A549 treated with dexamethasone at 1 μM for 4 hours (cell line): ENCODE data around the gene SLFN12L. TPM values are rescaled to one million over a fixed set of nuclear protein-coding genes. Genes with fewer than 3 reads are reported as not detected.

ENCODE experiments used
- total RNA-seq: library from RNA; stranded (reverse); fragments of 200-300 nt; extraction: Qiagen RNA extraction; gene quantifications from 5 replicates; pipeline ENCODE4 v1.2.3, GENCODE V29; 2022

SLFN12L gene
- not detected in 5 replicates for total RNA-seq

DNA sequence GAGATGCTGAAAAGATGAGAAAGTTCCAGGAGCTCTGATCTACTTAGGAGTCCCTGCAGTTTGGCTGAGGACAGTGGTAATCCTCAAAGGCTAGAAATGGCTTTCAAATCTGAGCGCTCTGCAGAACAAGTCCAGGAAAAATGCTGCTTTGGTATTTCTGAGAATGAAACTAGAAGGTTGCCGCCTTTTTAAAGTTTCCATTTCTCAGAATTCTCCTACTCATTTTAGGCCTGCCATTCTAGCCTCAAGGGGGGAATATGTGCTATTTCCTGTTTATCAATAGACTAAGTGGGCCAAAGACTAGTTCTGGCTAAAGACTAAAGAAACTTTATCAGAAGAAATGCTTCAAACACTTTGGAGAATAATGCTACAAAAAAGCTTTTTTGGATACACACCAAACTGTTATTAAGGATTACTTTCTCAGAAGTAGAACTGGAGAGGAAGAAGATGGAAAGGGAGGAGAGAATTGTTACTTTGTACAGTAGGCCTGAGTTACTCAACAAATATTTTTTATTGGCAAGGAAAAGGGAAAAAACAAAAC lies at the start of gene SLFN12L:
TSS of gene SLFN12L (minus strand) at position 78 of the 541 bp plus-strand sequence. CDS start 15,314 bp downstream, outside the sequence.

DNA sequence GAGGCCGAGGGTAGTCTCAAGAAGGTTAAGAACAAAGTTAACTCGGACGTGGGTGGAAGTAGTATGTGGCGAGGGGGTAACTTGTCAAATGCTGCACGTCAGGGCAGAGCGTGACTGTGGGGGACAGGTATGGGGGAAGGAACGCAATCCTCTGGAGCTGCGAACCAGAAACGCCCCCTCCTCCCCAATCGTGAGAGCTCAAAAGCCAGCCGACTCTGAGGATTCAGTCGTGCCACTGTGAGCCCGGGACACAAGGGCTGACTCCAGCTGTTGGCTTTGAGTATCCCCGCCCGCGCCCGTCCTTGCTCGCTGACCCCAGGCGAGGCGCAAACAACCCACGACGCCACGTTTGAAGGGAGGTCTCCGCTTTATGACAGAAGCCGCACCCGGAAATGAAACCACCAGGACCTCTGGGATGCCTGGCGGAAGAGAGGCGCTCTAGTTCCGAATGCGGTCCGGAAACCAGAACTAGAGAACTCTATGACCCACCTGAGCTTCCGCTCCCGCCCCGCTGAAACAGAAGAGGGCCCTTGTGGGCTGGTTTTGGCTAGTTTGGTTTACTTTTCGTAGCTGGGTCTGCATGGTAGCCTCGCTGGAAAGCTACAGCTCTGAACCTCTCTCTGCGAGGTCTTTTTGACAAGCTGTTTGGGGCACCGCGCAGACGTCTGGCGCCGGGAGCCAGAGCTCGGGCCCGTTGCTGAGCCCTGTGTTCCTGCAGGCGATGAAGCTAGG lies 40.9 kb upstream of the SLFN12L start, which contains the start of gene PEX12:
TSS of gene PEX12 (minus strand) at position 375 of the 732 bp plus-strand sequence. CDS start 550 bp downstream, outside the sequence.

DNA sequence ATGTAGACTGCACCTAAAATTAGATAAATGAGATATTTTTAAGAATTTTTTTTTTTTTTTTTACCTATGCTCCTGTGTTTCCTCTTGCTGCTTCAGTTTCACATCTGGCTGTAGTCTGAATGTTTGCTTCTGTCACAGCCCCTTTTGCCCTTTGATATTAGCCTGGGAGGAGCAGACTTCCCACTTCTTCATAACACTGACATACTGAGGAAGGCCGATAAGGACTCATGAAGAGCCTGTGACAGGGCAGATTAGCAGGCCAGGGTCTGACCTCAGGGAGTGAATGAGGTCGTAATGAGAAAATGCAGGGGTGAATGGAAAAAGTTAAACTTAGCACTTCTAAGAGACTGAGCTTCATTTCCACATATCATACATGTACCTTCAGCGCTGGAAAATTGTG lies 23.2 kb upstream of the SLFN12L start, which contains the start of gene SLFN14:
TSS of gene SLFN14 (minus strand) at position 117 of the 400 bp plus-strand sequence. CDS start 2,757 bp downstream, outside the sequence.

DNA sequence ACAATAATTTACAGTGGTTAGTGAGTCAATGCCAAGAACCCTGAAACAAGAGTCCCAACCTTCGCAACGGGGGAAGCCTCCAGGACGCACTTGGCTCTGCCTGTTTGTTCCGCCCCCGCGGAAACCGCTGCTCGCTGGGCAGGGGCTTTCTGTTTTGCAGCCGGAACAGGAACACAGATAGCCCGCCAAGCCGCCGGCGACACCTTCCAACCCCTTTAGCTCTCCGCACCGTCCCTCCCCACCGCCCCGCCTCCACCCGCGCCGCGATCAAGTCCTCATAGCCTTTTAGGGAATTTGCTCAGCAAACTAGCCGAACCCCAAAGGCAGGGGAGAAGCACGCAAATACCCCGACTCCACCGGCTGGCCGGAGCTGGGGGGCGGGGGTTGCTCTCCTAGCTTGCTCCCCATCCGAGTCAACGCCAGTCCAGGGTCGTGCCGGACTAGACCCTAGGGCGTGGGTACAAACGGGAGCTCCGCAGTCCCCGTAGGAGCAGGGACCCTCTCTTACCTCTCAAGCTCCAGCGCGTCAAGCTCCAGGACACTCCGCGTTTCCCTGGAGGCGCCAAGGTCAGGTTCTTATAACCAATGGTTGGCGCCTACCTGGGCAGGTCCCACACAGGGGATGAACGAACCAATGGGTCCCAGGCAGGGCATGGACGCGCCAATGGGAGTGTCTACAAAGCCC lies 89.1 kb downstream of the SLFN12L start, which contains the start of gene SLFN13:
TSS of gene SLFN13 (minus strand) at position 553 of the 685 bp plus-strand sequence. CDS start 3,086 bp downstream, outside the sequence.

DNA sequence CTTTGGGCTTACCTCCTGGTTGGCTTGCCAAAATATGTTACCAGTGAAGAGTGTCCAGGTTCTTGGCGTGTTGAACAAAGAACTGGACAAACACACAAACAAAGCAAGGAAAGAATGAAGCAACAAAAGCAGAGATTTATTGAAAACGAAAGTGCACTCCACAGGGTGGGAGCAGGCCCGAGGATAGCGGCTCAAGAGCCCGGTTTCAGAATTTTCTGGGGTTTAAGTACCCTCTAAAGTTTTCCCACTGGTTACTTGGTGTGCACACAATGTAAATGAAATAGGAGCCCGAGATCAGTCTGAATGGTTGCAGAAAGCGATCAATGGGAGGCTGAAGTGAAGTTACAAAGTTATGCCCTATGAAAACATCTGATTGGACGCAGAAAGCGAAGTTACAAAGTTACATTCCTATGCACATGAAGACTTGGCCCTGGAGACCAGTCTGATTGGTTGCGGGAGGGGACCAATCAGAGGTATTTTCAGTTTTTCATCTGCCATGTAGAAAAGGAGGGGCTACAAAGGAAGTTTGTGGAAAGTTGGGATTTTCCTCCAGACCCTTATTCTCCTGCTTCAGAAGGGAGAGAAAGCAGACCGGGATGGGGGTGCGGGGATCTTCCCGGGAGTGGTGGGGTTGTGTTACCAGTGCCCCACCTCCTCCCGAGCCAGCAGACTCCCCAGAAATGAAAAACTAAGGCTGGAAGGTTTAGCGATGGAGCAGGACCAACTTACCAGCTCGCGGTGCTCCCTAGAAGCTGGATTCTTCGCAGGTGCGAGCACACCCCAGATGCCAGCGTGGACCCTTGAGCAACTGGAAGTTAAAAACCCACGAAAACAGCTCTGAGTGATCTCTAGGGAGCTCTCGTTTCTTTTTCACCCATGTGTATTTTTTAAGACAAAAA lies 105.1 kb downstream of the SLFN12L start, which contains the start of gene SLFN12:
TSS of gene SLFN12 (minus strand) at position 325 of the 899 bp plus-strand sequence. CDS start 9,472 bp downstream, outside the sequence.

Other genes starting within 250 kb of the SLFN12L start
- gene SLFN11, start 164.1 kb downstream of the SLFN12L start, total RNA-seq = 4.0 to 6.8 TPM (median 5.9 TPM) in 5 replicates
- gene SLFN12, start 105.2 kb downstream of the SLFN12L start, total RNA-seq = 0.06 TPM in 1 of 5 replicates, not detected in the others
- 2.5 to 4.3 TPM (median 3.7 TPM) in 5 replicates for gene SLFN13, start 88.9 kb downstream of the SLFN12L start, total RNA-seq
- not detected in 5 replicates for gene SLFN14, start 23.1 kb upstream of the SLFN12L start, total RNA-seq
- gene PEX12, start 40.9 kb upstream of the SLFN12L start, total RNA-seq = 7.8 to 9.9 TPM (median 8.7 TPM) in 5 replicates
- 128 to 168 TPM (median 154 TPM) in 5 replicates for gene AP2B1, start 49.6 kb upstream of the SLFN12L start, total RNA-seq
- gene RASL10B, start 194.0 kb upstream of the SLFN12L start, total RNA-seq = 0.15 to 0.37 TPM (median 0.20 TPM) in 5 replicates
- gene GAS2L2, start 215.6 kb upstream of the SLFN12L start, total RNA-seq = 0.11 to 0.14 TPM (median 0.12 TPM) in 4 of 5 replicates, not detected in the other
- 0.17 to 0.40 TPM (median 0.33 TPM) in 5 replicates for gene C17orf50, start 223.2 kb upstream of the SLFN12L start, total RNA-seq